ENCODE results near the gene COASY.
"Not testable (repeated sequence)": the region's sequence is repeated elsewhere in the genome, so short reads cannot be mapped to it uniquely, and the experiment has no call there.

Gene COASY

DNA sequence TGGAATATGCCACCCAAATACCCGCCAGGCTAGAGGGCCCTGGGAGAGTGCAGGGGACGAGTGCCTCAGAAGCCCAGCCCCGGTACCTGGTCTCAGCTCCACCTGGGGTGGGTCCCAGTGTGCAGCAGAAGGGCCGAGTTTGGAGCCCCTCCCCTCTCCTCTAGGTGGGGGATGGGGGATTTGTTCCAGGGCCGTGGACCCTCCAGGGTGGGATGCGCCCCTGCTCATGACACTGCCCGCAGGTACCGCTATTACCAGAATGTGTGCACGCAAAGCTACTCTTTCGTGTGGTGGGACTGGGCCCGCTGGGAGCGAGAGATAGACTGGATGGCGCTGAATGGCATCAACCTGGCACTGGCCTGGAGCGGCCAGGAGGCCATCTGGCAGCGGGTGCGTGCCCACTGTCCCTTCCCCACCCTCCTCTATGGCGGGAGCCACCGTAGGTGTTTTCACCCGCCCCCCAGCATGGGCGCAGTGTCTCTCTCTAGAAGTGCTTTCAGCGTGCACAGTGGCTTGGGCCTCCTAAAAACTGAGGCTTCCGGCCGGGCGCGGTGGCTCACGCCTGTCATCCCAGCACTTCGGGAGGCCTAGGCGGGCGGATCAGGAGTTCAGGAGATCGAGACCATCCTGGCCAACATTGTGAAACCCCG lies 24.7 kb upstream of the COASY start:
- Histone ChIP-seq H3K9ac (ENCODE audit: low read depth, low read length, poor library complexity, severe bottlenecking) (peak overlapping the region; percentile 91), H2AFZ (ENCODE audit: low read length) (no peak overlapping the region; the same call in 1 of the 2 replicates), H3F3A (ENCODE audit: low read depth) (no peaks in the 10 kb centered on the region), H3K9me2 (replicated peaks; ENCODE audit: low read depth, low read length) (no peaks in the 10 kb centered on the region), H3K27me3 (ENCODE audit: insufficient read depth, low read length, poor library complexity, severe bottlenecking) (no peaks in the 10 kb centered on the region), H3K79me2 (ENCODE audit: insufficient read depth, low read length) (peaks cover 41% of the 10 kb centered on the region), H3K36me3 (ENCODE audit: insufficient read depth, low read length) (no peaks in the 10 kb centered on the region), H3K4me2 (ENCODE audit: low read depth, low read length, poor library complexity, severe bottlenecking) (peak overlapping the region; percentile 96), H3K9me3 (ENCODE audit: insufficient read depth, low read depth, low read length) (no peaks in the 10 kb centered on the region), H4K20me1 (ENCODE audit: insufficient read depth, low read length, poor library complexity, severe bottlenecking) (peaks cover 8% of the 10 kb centered on the region), H3K4me1 (ENCODE audit: insufficient read depth, low read length, poor library complexity, severe bottlenecking) (peaks cover 37% of the 10 kb centered on the region), H3K4me3 (ENCODE audit: low read length, poor library complexity, severe bottlenecking) (peak overlapping the region; percentile 84)
- TF ChIP-seq, protein P1, sequence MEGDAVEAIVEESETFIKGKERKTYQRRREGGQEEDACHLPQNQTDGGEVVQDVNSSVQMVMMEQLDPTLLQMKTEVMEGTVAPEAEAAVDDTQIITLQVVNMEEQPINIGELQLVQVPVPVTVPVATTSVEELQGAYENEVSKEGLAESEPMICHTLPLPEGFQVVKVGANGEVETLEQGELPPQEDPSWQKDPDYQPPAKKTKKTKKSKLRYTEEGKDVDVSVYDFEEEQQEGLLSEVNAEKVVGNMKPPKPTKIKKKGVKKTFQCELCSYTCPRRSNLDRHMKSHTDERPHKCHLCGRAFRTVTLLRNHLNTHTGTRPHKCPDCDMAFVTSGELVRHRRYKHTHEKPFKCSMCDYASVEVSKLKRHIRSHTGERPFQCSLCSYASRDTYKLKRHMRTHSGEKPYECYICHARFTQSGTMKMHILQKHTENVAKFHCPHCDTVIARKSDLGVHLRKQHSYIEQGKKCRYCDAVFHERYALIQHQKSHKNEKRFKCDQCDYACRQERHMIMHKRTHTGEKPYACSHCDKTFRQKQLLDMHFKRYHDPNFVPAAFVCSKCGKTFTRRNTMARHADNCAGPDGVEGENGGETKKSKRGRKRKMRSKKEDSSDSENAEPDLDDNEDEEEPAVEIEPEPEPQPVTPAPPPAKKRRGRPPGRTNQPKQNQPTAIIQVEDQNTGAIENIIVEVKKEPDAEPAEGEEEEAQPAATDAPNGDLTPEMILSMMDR (conservative IDR thresholded peaks at IDR 0.05; ENCODE audit: low read length), result no peak
- no peak for TF ChIP-seq EZH2phosphoT487 (IDR thresholded peaks at IDR 0.05; ENCODE audit: borderline replicate concordance)

DNA sequence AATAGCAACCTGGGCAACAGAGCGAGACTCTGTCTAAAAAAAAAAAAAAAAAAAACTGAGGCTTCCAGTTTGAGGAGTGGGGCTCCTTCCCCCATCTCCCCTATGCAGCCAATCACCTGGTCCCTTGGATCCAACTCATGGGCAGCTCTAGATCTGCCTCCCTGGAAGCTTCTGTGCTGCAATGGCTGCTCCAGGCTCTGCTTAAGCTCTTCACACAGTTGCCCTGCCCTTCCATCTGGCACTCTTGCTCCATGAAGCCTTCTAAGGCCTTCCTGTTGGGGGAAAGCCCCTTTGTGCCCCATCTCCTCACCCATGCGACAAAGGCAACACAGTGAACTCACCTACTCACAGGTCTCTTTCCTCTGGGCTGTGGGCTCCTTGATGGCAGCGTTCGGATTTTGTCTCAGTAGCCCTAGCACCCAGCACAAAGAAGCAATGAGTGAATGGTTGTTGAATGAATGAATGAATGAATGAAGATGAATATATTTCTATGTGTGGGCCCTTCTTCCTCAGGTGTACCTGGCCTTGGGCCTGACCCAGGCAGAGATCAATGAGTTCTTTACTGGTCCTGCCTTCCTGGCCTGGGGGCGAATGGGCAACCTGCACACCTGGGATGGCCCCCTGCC lies 24.0 kb upstream of the COASY start:
- no peaks in the 10 kb centered on the region; the same call in 1 of the 2 replicates for H3K36me3 ChIP-seq (ENCODE audit: insufficient read depth, low read length)
- TF ChIP-seq, protein P1 (conservative IDR thresholded peaks at IDR 0.05; ENCODE audit: low read length), result no peak
- no peak for TF ChIP-seq EZH2phosphoT487 (IDR thresholded peaks at IDR 0.05; ENCODE audit: borderline replicate concordance)

DNA sequence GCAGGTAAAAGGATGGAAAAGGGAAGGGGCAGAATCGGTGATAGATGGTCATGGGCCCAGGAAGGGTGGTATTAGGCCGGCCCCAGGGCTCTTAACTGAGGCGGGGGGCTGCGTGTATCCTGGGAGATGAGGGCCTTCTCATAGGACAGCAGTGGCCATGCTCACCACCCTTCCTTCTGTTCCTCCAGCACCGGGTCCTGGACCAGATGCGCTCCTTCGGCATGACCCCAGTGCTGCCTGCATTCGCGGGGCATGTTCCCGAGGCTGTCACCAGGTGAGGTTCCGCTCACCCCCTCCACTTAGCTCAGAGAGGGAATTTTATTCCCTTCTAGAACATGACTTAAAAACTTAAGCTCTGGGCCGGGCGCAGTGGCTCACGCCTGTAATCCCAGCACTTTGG lies 23.5 kb upstream of the COASY start:
- Histone ChIP-seq H3K9ac (ENCODE audit: low read depth, low read length, poor library complexity, severe bottlenecking) (peak overlapping the region; percentile 91), H3K27me3 (ENCODE audit: insufficient read depth, low read length, poor library complexity, severe bottlenecking) (no peaks in the 10 kb centered on the region), H3K9me2 (replicated peaks; ENCODE audit: low read depth, low read length) (no peaks in the 10 kb centered on the region), H3K4me2 (ENCODE audit: low read depth, low read length, poor library complexity, severe bottlenecking) (peak overlapping the region; percentile 96), H3K4me1 (ENCODE audit: insufficient read depth, low read length, poor library complexity, severe bottlenecking) (peaks cover 37% of the 10 kb centered on the region), H3K36me3 (ENCODE audit: insufficient read depth, low read length) (no peaks in the 10 kb centered on the region; the same call in 1 of the 2 replicates), H3F3A (ENCODE audit: low read depth) (no peaks in the 10 kb centered on the region), H3K79me2 (ENCODE audit: insufficient read depth, low read length) (peaks cover 36% of the 10 kb centered on the region), H3K9me3 (ENCODE audit: insufficient read depth, low read depth, low read length) (no peaks in the 10 kb centered on the region), H3K4me3 (ENCODE audit: low read length, poor library complexity, severe bottlenecking) (no peak overlapping the region), H2AFZ (ENCODE audit: low read length) (no peak overlapping the region), H4K20me1 (ENCODE audit: insufficient read depth, low read length, poor library complexity, severe bottlenecking) (peaks cover 8% of the 10 kb centered on the region)
- TF ChIP-seq, protein P1 (conservative IDR thresholded peaks at IDR 0.05; ENCODE audit: low read length), result no peak
- TF ChIP-seq EZH2phosphoT487 (IDR thresholded peaks at IDR 0.05; ENCODE audit: borderline replicate concordance), result no peak

More for the DNA sequence above, 24.0 kb upstream of the COASY start:
- H4K20me1 ChIP-seq (ENCODE audit: insufficient read depth, low read length, poor library complexity, severe bottlenecking), result peaks cover 8% of the 10 kb centered on the region
- H3K27me3 ChIP-seq (ENCODE audit: insufficient read depth, low read length, poor library complexity, severe bottlenecking), result no peaks in the 10 kb centered on the region
- no peaks in the 10 kb centered on the region for H3K9me3 ChIP-seq (ENCODE audit: insufficient read depth, low read depth, low read length)
- H2AFZ ChIP-seq (ENCODE audit: low read length), result no peak overlapping the region
- H3K79me2 ChIP-seq (ENCODE audit: insufficient read depth, low read length), result peaks cover 41% of the 10 kb centered on the region
- H3K4me3 ChIP-seq (ENCODE audit: low read length, poor library complexity, severe bottlenecking), result peak overlapping the region; percentile 84
- peaks cover 37% of the 10 kb centered on the region for H3K4me1 ChIP-seq (ENCODE audit: insufficient read depth, low read length, poor library complexity, severe bottlenecking)
- H3K4me2 ChIP-seq (ENCODE audit: low read depth, low read length, poor library complexity, severe bottlenecking), result peak overlapping the region; percentile 96
- no peaks in the 10 kb centered on the region for H3F3A ChIP-seq (ENCODE audit: low read depth)
- no peaks in the 10 kb centered on the region for H3K9me2 ChIP-seq (replicated peaks; ENCODE audit: low read depth, low read length)
- peak overlapping the region; percentile 91 for H3K9ac ChIP-seq (ENCODE audit: low read depth, low read length, poor library complexity, severe bottlenecking)

DNA sequence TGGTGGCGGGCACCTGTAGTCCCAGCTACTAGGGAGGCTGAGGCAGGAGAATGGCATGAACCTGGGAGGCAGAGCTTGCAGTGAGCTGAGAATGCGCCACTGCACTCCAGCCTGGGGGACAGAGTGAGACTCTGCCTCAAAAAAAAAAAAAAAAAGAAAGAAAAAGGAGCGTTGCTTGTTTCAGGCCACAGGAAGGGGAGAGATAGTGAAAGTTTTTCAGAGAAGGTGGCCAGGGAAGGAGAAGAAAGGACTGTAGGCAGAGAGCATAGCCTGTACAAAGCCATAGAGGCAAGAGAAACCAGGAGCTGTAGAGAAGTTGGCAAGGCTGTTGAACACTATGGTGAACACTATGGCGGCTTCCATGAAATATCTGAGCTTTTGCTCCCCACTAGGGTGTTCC lies 21.4 kb upstream of the COASY start:
- not testable (repeated sequence) for H3K9me3 ChIP-seq (ENCODE audit: insufficient read depth, low read depth, low read length); H3K36me3 ChIP-seq (ENCODE audit: insufficient read depth, low read length); H4K20me1 ChIP-seq (ENCODE audit: insufficient read depth, low read length, poor library complexity, severe bottlenecking); H2AFZ ChIP-seq (ENCODE audit: low read length); H3K9ac ChIP-seq (ENCODE audit: low read depth, low read length, poor library complexity, severe bottlenecking); H3F3A ChIP-seq (ENCODE audit: low read depth); H3K9me2 ChIP-seq (replicated peaks; ENCODE audit: low read depth, low read length); H3K4me3 ChIP-seq (ENCODE audit: low read length, poor library complexity, severe bottlenecking); H3K27me3 ChIP-seq (ENCODE audit: insufficient read depth, low read length, poor library complexity, severe bottlenecking)
- Histone ChIP-seq H3K79me2 (ENCODE audit: insufficient read depth, low read length) (peaks cover 24% of the 10 kb centered on the region), H3K4me1 (ENCODE audit: insufficient read depth, low read length, poor library complexity, severe bottlenecking) (peaks cover 29% of the 10 kb centered on the region), H3K4me2 (ENCODE audit: low read depth, low read length, poor library complexity, severe bottlenecking) (peak overlapping the region; percentile 46)
